Lower lobe of right lung (tissue), 2 donors: ENCODE results near the gene WWTR1. TPM values are rescaled to one million over a fixed set of nuclear protein-coding genes. Genes with fewer than 3 reads are reported as not detected.

Source experiments
- ATAC-seq, 2 donors: fragments of 200-7000 bp; cut with Tn5 transposase; one replicate each; pipeline ENCODE4 v1.9.1; 2020 to 2022; ENCODE audit warnings: mild to moderate bottlenecking in 2 of 2, moderate library complexity in 2 of 2
- DNase-seq: peaks from one replicate; pipeline ENCODE4 v3.0.0-alpha.2; 2020
- H3K27ac ChIP-seq: fragments of 200-600 bp; one replicate; pipeline ENCODE4 v1.8.0; 2022
- H3K27me3 ChIP-seq: fragments of 200-600 bp; one replicate; pipeline ENCODE4 v1.8.0; 2022; ENCODE audit warnings: low read depth
- H3K36me3 ChIP-seq: fragments of 200-600 bp; one replicate; pipeline ENCODE4 v1.8.0; 2022; ENCODE audit warnings: mild to moderate bottlenecking
- H3K4me1 ChIP-seq: fragments of 200-600 bp; one replicate; pipeline ENCODE4 v1.8.0; 2022
- H3K4me3 ChIP-seq: fragments of 200-600 bp; one replicate; pipeline ENCODE4 v1.8.0; 2022; ENCODE audit warnings: mild to moderate bottlenecking
- H3K9me3 ChIP-seq: fragments of 200-600 bp; one replicate; pipeline ENCODE4 v1.8.0; 2022
- CTCF ChIP-seq: fragments of 200-600 bp; IDR thresholded peaks from one replicate; pipeline ENCODE4 v1.8.0; 2022; ENCODE audit warnings: antibody characterized with exemption, mild to moderate bottlenecking
- intact Hi-C: fragments of 100-400 bp; cut with DNase I; formaldehyde crosslinking; loops from one replicate; pipeline ENCODE4 v1.11.0; 2022
- total RNA-seq: library from RNA; stranded (reverse); fragmentation: NEBNext Ultra II Directional; extraction: Animal tissue kit (Norgen Biotek cat#: 25700); gene quantifications from one replicate; pipeline ENCODE4 v1.2.1, GENCODE V29; 2021
- donor health status: DM: no; HTN: yes; CAD: no; lungs with severe emphysema.

Gene WWTR1
- total RNA-seq, 1 donor from 2014 or later: 89.5 TPM

DNA sequence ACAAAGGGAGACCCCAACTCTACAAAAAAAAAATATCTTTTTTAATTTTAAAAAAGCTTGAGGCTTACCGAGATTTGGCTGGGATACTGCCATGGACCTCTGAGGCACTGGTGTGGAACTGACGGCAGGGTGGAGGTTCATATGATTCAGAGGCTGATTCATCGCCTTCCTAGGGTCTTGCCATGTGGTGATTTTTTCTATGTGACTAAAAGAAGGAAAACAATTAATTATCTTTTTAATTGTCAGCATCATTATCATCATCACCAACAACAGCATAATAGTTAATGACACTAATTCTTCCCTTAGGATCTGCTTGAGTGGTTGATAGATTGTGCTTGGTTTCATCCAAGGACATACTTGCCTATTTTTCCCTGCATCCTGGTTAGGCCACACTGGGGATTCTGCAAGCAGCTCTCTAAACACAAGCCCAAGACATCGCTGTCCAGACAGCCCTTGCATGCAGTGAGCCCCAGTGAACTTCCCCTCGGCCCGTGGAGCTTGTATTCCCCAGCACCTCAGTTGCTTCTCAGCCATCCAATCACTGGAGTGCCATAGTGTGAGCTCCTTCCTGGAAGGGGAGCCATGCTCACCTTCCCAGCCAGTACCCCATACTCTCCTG lies 84.9 kb downstream of the WWTR1 start:
- intact Hi-C loops: no loop called here
- TF ChIP-seq CTCF: no peak
- peaks cover 26% of the 10 kb centered on the region for H3K36me3 ChIP-seq
- no peak overlapping the region for H3K27ac ChIP-seq
- H3K27me3 ChIP-seq: no peaks in the 10 kb centered on the region
- DNase-seq: no peak
- ATAC-seq: no peak
- no peaks in the 10 kb centered on the region for H3K9me3 ChIP-seq
- H3K4me3 ChIP-seq: no peak overlapping the region
- H3K4me1 ChIP-seq: peaks cover 60% of the 10 kb centered on the region

GRCh38 chr3:149571381-149571780 lies 86.4 kb downstream of the WWTR1 start:
- H3K4me1 ChIP-seq: peaks cover 56% of the 10 kb centered on the region
- H3K27me3 ChIP-seq: no peaks in the 10 kb centered on the region
- no peak for TF ChIP-seq CTCF
- H3K27ac ChIP-seq: no peak overlapping the region
- ATAC-seq (no peak), DNase-seq (no peak)
- intact Hi-C loops: no loop called here
- H3K36me3 ChIP-seq: peaks cover 26% of the 10 kb centered on the region
- no peak overlapping the region for H3K4me3 ChIP-seq
- H3K9me3 ChIP-seq: no peaks in the 10 kb centered on the region

DNA sequence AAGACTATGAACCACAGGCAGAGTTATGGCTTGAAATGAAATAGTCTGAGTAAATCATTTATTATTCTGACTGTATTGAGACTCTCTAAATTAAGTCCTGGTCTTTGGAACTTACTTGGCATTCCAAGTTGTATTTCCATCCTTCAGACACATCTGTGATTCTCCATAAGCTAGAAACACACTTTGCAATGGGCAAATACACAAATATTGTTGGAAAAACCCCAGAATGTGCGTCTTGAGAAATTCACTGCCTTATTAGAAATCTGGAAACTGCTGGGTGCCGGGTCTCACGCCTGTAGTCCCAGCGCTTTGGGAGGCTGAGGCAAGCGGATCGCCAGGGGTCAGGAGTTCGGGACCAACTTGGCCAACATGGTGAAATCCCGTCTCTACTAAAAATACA lies 87.8 kb downstream of the WWTR1 start:
- Histone ChIP-seq H3K27ac (no peak overlapping the region), H3K36me3 (peaks cover 26% of the 10 kb centered on the region), H3K4me3 (no peak overlapping the region), H3K9me3 (no peaks in the 10 kb centered on the region), H3K27me3 (no peaks in the 10 kb centered on the region), H3K4me1 (peaks cover 48% of the 10 kb centered on the region)
- no peak for ATAC-seq
- intact Hi-C loops: no loop called here
- DNase-seq: no peak
- TF ChIP-seq CTCF: no peak

DNA sequence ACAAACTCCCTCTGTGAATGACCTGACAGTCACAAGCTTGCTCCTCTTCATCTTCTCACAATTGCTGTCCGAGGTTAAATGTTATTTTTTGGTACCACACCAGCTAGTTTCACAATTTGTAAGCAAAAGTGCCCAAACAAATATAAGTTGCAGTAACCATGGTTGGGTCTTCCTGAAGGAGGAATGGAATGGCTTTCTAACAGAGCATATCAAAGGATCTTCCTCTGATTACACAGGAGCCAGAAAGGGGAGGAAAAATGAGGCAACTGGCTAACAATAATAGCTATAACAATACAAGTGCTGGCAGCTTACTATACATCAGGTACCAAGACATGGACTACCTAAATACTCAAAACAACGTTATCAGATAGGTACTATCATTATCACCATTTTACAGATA lies 90.4 kb downstream of the WWTR1 start:
- H3K9me3 ChIP-seq: no peaks in the 10 kb centered on the region
- ATAC-seq: no peak
- DNase-seq: no peak
- peaks cover 27% of the 10 kb centered on the region for H3K4me1 ChIP-seq
- intact Hi-C loops: no loop called here
- no peak overlapping the region for H3K4me3 ChIP-seq
- no peak overlapping the region for H3K27ac ChIP-seq
- H3K27me3 ChIP-seq: no peaks in the 10 kb centered on the region
- TF ChIP-seq CTCF: no peak
- peaks cover 25% of the 10 kb centered on the region for H3K36me3 ChIP-seq

- peaks cover 15% of the 10 kb centered on the region for H3K36me3 ChIP-seq
- no peak overlapping the region for H3K4me3 ChIP-seq
- ATAC-seq: no peak
- no peak for DNase-seq
- no peaks in the 10 kb centered on the region for H3K9me3 ChIP-seq
- intact Hi-C loops: no loop called here
- H3K27ac ChIP-seq: no peak overlapping the region
- H3K27me3 ChIP-seq: no peaks in the 10 kb centered on the region
- H3K4me1 ChIP-seq: peaks cover 18% of the 10 kb centered on the region
- no peak for TF ChIP-seq CTCF
These were observed 91.4 kb downstream of the WWTR1 start for GRCh38 chr3:149566292-149566975.
